ENCODE measurements around the gene TEX30. TPM values are rescaled to one million over a fixed set of nuclear protein-coding genes. Genes with fewer than 3 reads are reported as not detected.

TEX30 gene
- polyA plus RNA-seq, 3 donors = 28.6 to 31.8 (median 30.9) TPM

DNA sequence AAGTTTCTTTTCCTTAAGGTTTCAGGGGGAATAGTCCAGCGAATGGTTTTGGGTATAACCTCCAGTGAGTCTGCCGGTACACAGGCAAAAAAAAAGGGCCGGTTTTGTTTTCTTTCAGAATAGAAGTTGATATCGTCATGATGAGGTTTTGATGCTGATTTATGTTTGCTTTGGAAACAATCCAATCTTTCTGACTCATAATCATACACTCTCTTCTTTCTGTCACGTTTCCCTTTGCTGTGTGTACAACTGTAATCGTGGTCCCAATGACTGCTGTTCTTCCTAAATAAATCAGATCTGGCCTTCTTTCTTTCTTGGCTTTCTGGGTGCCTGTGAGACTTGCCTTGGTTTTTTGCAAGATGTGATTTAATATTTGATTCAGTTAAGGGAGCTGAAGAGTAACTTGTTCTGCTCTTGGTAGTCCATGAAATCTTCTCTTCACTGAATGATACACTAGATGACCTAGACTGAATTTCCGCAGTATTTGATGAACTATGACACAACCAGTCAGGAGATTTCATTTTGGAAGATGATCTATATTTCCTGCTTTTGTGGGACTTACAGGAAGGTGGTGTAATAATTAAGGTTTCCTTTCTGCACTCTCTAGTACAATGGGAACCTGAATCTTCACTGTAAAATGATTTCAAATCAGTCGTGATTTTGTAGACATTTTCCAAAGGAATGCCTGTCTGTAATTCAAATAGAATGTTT is 43.9 kb downstream of the TEX30 start:
- no peak for DNase-seq

DNA sequence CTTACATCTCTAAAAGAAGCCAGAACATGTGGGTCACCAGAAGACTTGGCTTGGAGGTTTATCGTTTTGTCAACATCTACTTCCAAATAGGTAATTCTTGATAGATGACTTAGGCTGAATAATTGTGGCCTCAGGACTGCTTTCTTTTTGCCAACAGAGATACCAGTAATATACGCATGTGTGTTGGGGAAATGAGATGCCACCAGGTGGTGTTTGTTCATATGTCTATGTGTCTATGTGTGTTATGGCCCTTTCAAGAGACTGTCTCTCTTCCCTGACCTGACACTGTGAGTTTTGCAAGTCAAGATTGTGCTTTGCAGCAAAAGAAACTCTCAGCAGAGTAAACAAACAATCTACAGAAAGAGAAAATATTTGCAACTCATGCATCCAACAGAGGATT is 47.2 kb downstream of the TEX30 start:
- DNase-seq = no peak

DNA sequence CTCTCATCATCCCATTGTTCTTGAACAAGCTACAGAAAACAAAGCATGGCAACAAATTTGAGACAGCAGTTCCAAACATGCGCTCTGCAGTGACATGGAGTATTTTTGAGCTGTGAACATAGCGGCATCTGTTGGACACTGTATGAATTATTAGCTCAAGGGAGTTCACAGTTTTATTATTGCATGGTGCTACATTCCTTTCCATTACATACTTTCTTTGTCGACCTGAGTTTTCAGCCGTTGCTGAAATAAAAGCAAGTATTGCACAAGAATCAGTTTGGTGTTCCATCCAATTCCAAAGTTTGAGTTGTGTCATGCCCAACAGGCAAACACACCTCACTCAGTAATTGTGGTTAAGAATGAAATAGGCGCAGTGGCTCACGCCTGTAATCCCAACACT is 48.7 kb downstream of the TEX30 start:
- DNase-seq = no peak

DNA sequence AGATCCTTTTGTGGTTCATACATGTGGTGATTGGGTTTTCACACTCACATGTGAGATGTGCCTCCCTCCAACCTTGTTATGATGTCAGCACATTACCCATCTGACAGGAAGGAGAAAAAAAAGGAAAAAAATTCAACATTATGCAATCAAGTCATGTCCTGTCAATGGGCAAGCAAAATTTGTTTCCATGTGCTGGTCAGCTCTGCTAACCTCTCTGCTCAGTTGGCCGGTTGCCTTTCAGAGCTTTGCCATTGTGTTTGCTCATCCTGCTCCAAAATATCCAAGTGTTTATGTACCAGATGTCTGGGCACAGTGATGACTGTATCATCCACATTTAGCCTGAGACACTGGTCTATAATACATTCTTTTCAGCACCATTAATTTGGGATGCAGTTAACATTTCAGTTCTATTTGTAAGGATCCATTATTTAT is 51.8 kb downstream of the TEX30 start:
- DNase-seq = no peak

DNA sequence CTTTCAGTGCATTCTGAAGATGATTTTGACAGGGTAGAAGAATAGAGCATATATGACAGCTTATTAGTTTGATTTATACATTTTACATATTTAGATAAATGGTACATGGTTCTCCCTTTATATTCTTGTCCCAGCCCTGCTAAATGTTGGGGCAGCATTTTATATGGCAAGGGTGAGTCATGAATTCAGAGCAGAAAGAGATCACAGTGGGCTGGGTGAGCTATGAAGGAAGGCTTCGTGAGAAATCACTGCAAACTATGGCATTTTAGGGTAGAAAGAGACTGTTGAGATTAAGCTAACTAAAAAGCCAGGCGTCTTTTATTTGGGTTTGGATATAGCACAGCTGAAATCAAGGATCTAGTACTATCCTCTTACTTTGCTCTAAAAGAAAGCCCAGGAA is 54.8 kb downstream of the TEX30 start:
- DNase-seq = no peak

Other genes starting within 250 kb of the TEX30 start
- gene TPP2, start 176.8 kb downstream of the TEX30 start, polyA plus RNA-seq (ENCODE audit: insufficient read length in 3 of 3) = 10 to 100 TPM; 53.2 to 61.5 (median 59.3) TPM
- under 1 TPM; 0.23 to 0.55 (median 0.52) TPM for gene METTL21C, start 78.7 kb downstream of the TEX30 start, polyA plus RNA-seq (ENCODE audit: insufficient read length in 3 of 3)
- gene POGLUT2, start 25.2 kb upstream of the TEX30 start, polyA plus RNA-seq (ENCODE audit: insufficient read length in 3 of 3) = 10 to 100 TPM; 46.4 to 48.3 (median 47.6) TPM
- gene BIVM, start 25.3 kb upstream of the TEX30 start, polyA plus RNA-seq (ENCODE audit: insufficient read length in 3 of 3) = 10 to 100 TPM; 38.6 to 78.8 (median 63.7) TPM
- gene ERCC5, start 72.2 kb upstream of the TEX30 start, polyA plus RNA-seq (ENCODE audit: insufficient read length in 3 of 3) = 10 to 100 TPM; 73.1 to 94.9 (median 81.5) TPM